K562 (cell line): Measurements from ENCODE around the gene SOX8. TPM values are rescaled to one million over a fixed set of nuclear protein-coding genes. Genes with fewer than 3 reads are reported as not detected.

Source experiments
- ATAC-seq: fragments of 200-7000 bp; cut with Tn5 transposase; 3 replicates; pipeline ENCODE4 v1.9.1; 2020; ENCODE audit warnings: moderate library complexity
- BruUV-seq: library from RNA; stranded (reverse); fragments of 400-500 nt; replicated peaks from 2 replicates; lab custom pipeline; 2021; lab: Mats Ljungman, UMichigan
- CTCF ChIA-PET: fragments of 300-600 bp; formaldehyde crosslinking; extraction: SDS; loops from one replicate; lab custom pipeline; 2021; ENCODE audit warnings: low intra/inter-chr PET ratio; lab: Yijun Ruan, JAX
- POLR2A ChIA-PET: fragments of 300-600, 350-650 bp; sonication (Branson Sonifier 250); formaldehyde crosslinking; extraction: SDS; loops from one replicate; lab custom pipeline; 2021; ENCODE audit warnings: antibody characterized with exemption, inconsistent platforms; lab: Yijun Ruan, JAX
- DNase-seq, 4 experiments: peaks; one replicate each; pipeline versions ENCODE4 v3.0.0 to v3.0.0-alpha.2; 2011 to 2018; ENCODE audit warnings: low spot score in 3 of 4, mixed read lengths in 3 of 4; ENCODE audit errors: extremely low read depth in 1 of 4
- FAIRE-seq: peaks from 2 replicates; lab custom pipeline; 2011; peaks lifted over from hg19 to GRCh38; lab: Jason Lieb, UNC
- H2AFZ ChIP-seq: 2 replicates; pipeline ENCODE4 v1.6.0; 2011; ENCODE audit warnings: low read depth, low read length, control low read depth, inconsistent platforms
- H3K27ac ChIP-seq: fragments of 200-600 bp; 3 replicates; pipeline ENCODE4 v1.8.0; 2011; ENCODE audit warnings: low read depth, mild to moderate bottlenecking, control low read depth, inconsistent platforms, low read length, moderate library complexity, mixed read lengths; ENCODE audit errors: extremely low read depth
- H3K27me3 ChIP-seq, 2 experiments: fragments of 300-600 bp in 1 of 2; 2 replicates in 1 of 2; 3 replicates in 1 of 2; pipeline versions ENCODE4 v1.6.0 to v1.8.0; 2011; ENCODE audit warnings: inconsistent platforms in 2 of 2, low read length in 2 of 2, mild to moderate bottlenecking in 1 of 2, mixed read lengths in 1 of 2, moderate library complexity in 1 of 2; ENCODE audit not compliant: control insufficient read depth in 2 of 2, insufficient read depth in 2 of 2
- H3K36me3 ChIP-seq: fragments of 300-600 bp; 3 replicates; pipeline ENCODE4 v1.8.0; 2011; ENCODE audit warnings: mild to moderate bottlenecking, low read length, inconsistent platforms; ENCODE audit not compliant: control insufficient read depth, insufficient read depth
- H3K4me1 ChIP-seq, 2 experiments: fragments of 200-600 bp in 1 of 2; replicated peaks in 1 of 2; 2 replicates in 1 of 2; 3 replicates in 1 of 2; pipeline versions ENCODE4 v1.5.1 to v1.8.0; 2011; ENCODE audit warnings: inconsistent platforms in 2 of 2, low read length in 2 of 2, mild to moderate bottlenecking in 1 of 2, mixed read lengths in 1 of 2, moderate library complexity in 1 of 2; ENCODE audit not compliant: control insufficient read depth in 2 of 2, insufficient read depth in 2 of 2
- H3K4me2 ChIP-seq: 2 replicates; pipeline ENCODE4 v1.6.1; 2011; ENCODE audit warnings: low read length, control low read depth, inconsistent platforms, mixed read lengths; ENCODE audit not compliant: insufficient read depth
- H3K4me3 ChIP-seq: fragments of 200-600 bp; sonication (generic), shearing (Covaris generic); 2 replicates; pipeline ENCODE4 v1.5.1; 2016; ENCODE audit warnings: control low read depth, inconsistent platforms
- H3K79me2 ChIP-seq: fragments of 200-600 bp; 3 replicates; pipeline ENCODE4 v1.8.0; 2011; ENCODE audit warnings: low read length, inconsistent platforms; ENCODE audit not compliant: control insufficient read depth, insufficient read depth
- H3K9ac ChIP-seq, 2 experiments: 2 replicates each; pipeline versions ENCODE4 v1.6.0 to v1.6.1; 2011; ENCODE audit warnings: low read depth in 2 of 2, low read length in 2 of 2, control low read depth in 1 of 2, inconsistent platforms in 1 of 2, mild to moderate bottlenecking in 1 of 2, mixed read lengths in 1 of 2; ENCODE audit not compliant: insufficient read depth in 1 of 2
- H3K9me1 ChIP-seq: one replicate; pipeline ENCODE4 v1.6.0; 2011; ENCODE audit warnings: inconsistent platforms, mild to moderate bottlenecking, low read length, moderate library complexity; ENCODE audit not compliant: control insufficient read depth, insufficient read depth
- H3K9me3 ChIP-seq: replicated peaks from 2 replicates; pipeline ENCODE4 v1.5.1; 2011; ENCODE audit warnings: low read depth, low read length, inconsistent platforms; ENCODE audit not compliant: control insufficient read depth, insufficient read depth
- H4K20me1 ChIP-seq: replicated peaks from 2 replicates; pipeline ENCODE4 v1.6.1; 2011; ENCODE audit warnings: low read length, inconsistent platforms, mixed read lengths; ENCODE audit not compliant: control insufficient read depth, insufficient read depth
- HMG20A ChIP-seq: fragments of 450-650 bp; formaldehyde crosslinking; conservative IDR thresholded peaks from 2 replicates; pipeline ENCODE4 v1.4.0; 2020; ENCODE audit warnings: mild to moderate bottlenecking, mixed read lengths
- ZNF124 ChIP-seq: sonication (generic); formaldehyde crosslinking; IDR thresholded peaks from 2 replicates; pipeline ENCODE4 v1.8.1; 2022; ENCODE audit warnings: missing genetic modification reagents
- WGBS: fragments of 100-300 bp; shearing (Covaris generic); methylation state at CpG from one replicate; pipeline ENCODE4 v1.1.6; 2016; ENCODE audit warnings: low coverage, mixed read lengths; ENCODE audit not compliant: insufficient coverage; ENCODE audit errors: missing lambda C conversion rate; 5-methylcytosine and 5-hydroxymethylcytosine counted together
- in situ Hi-C: fragments of 300-500 bp; cut with MboI; formaldehyde crosslinking; loops from 4 replicates; pipeline ENCODE4 v1.15.0; 2018; ENCODE audit warnings: inconsistent platforms, mixed read lengths
- intact Hi-C: fragments of 100-400 bp; cut with micrococcal nuclease; formaldehyde crosslinking; loops from 2 replicates; pipeline ENCODE4 v1.14.2; 2022
- polyA plus RNA-seq, 8 experiments: library from polyadenylated mRNA; depleted of rRNA in 4 of 8; stranded (reverse) in 5 of 8; unstranded in 3 of 8; fragments of >200 nt; fragmentation: Nextera tagmentation in 2 of 8; fragmentation: Illumina TruSeq in 1 of 8; extraction: Ambion mirVana in 2 of 8; extraction: Trizol in 1 of 8; gene quantifications; 2 replicates each; pipeline versions ENCODE4 v1.2.1 to v1.2.3, GENCODE V29; 2011 to 2014; ENCODE audit warnings: inconsistent platforms in 1 of 8, missing spikeins in 1 of 8
- total RNA-seq, 7 experiments: library from RNA; depleted of rRNA in 6 of 7; stranded (reverse); fragments of >200 nt in 6 of 7; fragmentation: Illumina TruSeq in 2 of 7; extraction: Trizol in 2 of 7; gene quantifications; 2 replicates each; pipeline versions ENCODE4 v1.2.1 to v1.2.3, GENCODE V29; 2011 to 2021; ENCODE audit warnings: low replicate concordance in 1 of 7
- TF ChIP-seq, protein P1 (sequence below): sonication (generic); formaldehyde crosslinking; IDR thresholded peaks from 2 replicates; pipeline ENCODE4 v1.4.0; 2020; ENCODE audit warnings: mild to moderate bottlenecking, missing genetic modification reagents
- TF ChIP-seq, protein P2 (sequence below): fragments of 200-800 bp; sonication (Bioruptor generic); IDR thresholded peaks from 2 replicates; pipeline ENCODE4 v1.6.1; 2017; ENCODE audit warnings: missing genetic modification characterization, missing compliant biosample characterization
- TF ChIP-seq, protein P3 (sequence below): fragments of 450-650 bp; formaldehyde crosslinking; IDR thresholded peaks from 2 replicates; pipeline ENCODE4 v1.4.0; 2022; ENCODE audit warnings: mild to moderate bottlenecking, moderate library complexity
- TF ChIP-seq, protein P4 (sequence below): fragments of 200-800 bp; sonication (Bioruptor generic); IDR thresholded peaks from 2 replicates; pipeline ENCODE4 v1.6.1; 2016; ENCODE audit warnings: missing genetic modification characterization, missing compliant biosample characterization
- TF ChIP-seq, protein P5 (sequence below): IDR thresholded peaks from 2 replicates; pipeline ENCODE4 v1.6.1; 2012; ENCODE audit warnings: low read depth, low read length, improper control_type of control experiment, borderline replicate concordance

The SOX8 gene
- total and polyA plus RNA-seq, 9 of the 15 experiments (the other 6 are each of a cell fraction or from before 2014, with no cell fraction given), result 0.07 to 0.15 (median 0.15) TPM; not detected in 6

DNA sequence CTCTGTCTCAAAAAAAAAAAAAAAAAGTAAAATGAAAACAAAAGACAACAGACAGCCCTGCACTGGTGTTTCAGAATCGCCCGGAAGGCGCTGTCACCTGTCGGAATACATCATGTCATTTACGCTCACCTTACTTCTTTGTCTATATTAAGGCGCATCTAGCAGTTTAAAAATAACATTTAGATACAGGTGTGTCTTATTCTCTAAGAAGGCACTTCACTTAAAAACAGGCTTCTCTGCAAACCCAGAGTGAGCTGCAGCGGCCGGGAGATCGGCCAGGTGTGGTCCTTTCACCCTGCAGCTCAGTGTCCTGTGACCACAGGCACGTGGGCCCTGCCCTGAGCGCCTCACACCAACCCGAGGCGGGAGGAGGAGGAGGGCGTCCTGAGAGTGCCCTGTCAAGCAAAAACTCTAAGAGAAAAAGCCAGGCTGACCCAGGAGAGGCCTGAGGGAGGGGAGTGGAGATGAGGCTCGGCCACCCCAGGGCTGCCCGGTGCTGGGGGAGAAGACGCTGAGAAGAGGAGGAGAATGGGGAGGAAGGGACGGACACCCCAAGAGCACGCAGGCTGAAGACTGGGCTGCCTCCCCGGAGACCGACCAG is 7.5 kb upstream of the SOX8 start:
- Histone ChIP-seq H3K4me2 (no peak overlapping the region), H3K9me1 (no peaks in the 10 kb centered on the region), H4K20me1 (peaks cover 19% of the 10 kb centered on the region), H3K27me3 (peaks cover 41 to 76% of the 10 kb centered on the region in 2 experiments), H2AFZ (no peak overlapping the region), H3K4me1 (peaks cover 4 to 55% of the 10 kb centered on the region in 2 experiments; a peak in 3 of 5 replicates), H3K9me3 (no peaks in the 10 kb centered on the region; the same call in 1 of the 2 replicates), H3K9ac (no peak overlapping the region; a peak in 1 of 4 replicates), H3K27ac (no peak overlapping the region), H3K79me2 (0 out of 3 replicates have a peak, but pooled peaks cover 8% of the 10 kb centered on the region), H3K4me3 (no peak overlapping the region), H3K36me3 (no peaks in the 10 kb centered on the region)
- DNase-seq (no peak), ATAC-seq (no peak), FAIRE-seq (no peak)
- no TSS peak for BruUV-seq
- WGBS, result 11% methylated on average over 20 of the region's 21 CpGs
- POLR2A ChIA-PET, result no interaction called here
- CTCF ChIA-PET, result no interaction called here
- intact Hi-C loops (no loop called here), in situ Hi-C loops (no loop called here)
- no peak for TF ChIP-seq HMG20A (CRISPR knock-in tag)
- no peak for TF ChIP-seq ZNF124 (CRISPR knock-in tag)
- TF ChIP-seq, protein P1, sequence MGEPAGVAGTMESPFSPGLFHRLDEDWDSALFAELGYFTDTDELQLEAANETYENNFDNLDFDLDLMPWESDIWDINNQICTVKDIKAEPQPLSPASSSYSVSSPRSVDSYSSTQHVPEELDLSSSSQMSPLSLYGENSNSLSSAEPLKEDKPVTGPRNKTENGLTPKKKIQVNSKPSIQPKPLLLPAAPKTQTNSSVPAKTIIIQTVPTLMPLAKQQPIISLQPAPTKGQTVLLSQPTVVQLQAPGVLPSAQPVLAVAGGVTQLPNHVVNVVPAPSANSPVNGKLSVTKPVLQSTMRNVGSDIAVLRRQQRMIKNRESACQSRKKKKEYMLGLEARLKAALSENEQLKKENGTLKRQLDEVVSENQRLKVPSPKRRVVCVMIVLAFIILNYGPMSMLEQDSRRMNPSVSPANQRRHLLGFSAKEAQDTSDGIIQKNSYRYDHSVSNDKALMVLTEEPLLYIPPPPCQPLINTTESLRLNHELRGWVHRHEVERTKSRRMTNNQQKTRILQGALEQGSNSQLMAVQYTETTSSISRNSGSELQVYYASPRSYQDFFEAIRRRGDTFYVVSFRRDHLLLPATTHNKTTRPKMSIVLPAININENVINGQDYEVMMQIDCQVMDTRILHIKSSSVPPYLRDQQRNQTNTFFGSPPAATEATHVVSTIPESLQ (CRISPR knock-in tag), result no peak
- TF ChIP-seq, protein P2, sequence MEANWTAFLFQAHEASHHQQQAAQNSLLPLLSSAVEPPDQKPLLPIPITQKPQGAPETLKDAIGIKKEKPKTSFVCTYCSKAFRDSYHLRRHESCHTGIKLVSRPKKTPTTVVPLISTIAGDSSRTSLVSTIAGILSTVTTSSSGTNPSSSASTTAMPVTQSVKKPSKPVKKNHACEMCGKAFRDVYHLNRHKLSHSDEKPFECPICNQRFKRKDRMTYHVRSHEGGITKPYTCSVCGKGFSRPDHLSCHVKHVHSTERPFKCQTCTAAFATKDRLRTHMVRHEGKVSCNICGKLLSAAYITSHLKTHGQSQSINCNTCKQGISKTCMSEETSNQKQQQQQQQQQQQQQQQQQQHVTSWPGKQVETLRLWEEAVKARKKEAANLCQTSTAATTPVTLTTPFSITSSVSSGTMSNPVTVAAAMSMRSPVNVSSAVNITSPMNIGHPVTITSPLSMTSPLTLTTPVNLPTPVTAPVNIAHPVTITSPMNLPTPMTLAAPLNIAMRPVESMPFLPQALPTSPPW (CRISPR knock-in tag), result no peak
- TF ChIP-seq, protein P3, sequence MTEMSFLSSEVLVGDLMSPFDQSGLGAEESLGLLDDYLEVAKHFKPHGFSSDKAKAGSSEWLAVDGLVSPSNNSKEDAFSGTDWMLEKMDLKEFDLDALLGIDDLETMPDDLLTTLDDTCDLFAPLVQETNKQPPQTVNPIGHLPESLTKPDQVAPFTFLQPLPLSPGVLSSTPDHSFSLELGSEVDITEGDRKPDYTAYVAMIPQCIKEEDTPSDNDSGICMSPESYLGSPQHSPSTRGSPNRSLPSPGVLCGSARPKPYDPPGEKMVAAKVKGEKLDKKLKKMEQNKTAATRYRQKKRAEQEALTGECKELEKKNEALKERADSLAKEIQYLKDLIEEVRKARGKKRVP (CRISPR knock-in tag), result no peak
- TF ChIP-seq, protein P4, sequence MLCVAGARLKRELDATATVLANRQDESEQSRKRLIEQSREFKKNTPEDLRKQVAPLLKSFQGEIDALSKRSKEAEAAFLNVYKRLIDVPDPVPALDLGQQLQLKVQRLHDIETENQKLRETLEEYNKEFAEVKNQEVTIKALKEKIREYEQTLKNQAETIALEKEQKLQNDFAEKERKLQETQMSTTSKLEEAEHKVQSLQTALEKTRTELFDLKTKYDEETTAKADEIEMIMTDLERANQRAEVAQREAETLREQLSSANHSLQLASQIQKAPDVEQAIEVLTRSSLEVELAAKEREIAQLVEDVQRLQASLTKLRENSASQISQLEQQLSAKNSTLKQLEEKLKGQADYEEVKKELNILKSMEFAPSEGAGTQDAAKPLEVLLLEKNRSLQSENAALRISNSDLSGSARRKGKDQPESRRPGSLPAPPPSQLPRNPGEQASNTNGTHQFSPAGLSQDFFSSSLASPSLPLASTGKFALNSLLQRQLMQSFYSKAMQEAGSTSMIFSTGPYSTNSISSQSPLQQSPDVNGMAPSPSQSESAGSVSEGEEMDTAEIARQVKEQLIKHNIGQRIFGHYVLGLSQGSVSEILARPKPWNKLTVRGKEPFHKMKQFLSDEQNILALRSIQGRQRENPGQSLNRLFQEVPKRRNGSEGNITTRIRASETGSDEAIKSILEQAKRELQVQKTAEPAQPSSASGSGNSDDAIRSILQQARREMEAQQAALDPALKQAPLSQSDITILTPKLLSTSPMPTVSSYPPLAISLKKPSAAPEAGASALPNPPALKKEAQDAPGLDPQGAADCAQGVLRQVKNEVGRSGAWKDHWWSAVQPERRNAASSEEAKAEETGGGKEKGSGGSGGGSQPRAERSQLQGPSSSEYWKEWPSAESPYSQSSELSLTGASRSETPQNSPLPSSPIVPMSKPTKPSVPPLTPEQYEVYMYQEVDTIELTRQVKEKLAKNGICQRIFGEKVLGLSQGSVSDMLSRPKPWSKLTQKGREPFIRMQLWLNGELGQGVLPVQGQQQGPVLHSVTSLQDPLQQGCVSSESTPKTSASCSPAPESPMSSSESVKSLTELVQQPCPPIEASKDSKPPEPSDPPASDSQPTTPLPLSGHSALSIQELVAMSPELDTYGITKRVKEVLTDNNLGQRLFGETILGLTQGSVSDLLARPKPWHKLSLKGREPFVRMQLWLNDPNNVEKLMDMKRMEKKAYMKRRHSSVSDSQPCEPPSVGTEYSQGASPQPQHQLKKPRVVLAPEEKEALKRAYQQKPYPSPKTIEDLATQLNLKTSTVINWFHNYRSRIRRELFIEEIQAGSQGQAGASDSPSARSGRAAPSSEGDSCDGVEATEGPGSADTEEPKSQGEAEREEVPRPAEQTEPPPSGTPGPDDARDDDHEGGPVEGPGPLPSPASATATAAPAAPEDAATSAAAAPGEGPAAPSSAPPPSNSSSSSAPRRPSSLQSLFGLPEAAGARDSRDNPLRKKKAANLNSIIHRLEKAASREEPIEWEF (CRISPR knock-in tag), result no peak
- TF ChIP-seq, protein P5, sequence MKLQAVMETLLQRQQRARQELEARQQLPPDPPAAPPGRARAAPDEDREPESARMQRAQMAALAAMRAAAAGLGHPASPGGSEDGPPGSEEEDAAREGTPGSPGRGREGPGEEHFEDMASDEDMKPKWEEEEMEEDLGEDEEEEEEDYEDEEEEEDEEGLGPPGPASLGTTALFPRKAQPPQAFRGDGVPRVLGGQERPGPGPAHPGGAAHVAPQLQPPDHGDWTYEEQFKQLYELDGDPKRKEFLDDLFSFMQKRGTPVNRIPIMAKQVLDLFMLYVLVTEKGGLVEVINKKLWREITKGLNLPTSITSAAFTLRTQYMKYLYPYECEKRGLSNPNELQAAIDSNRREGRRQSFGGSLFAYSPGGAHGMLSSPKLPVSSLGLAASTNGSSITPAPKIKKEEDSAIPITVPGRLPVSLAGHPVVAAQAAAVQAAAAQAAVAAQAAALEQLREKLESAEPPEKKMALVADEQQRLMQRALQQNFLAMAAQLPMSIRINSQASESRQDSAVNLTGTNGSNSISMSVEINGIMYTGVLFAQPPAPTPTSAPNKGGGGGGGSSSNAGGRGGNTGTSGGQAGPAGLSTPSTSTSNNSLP, result no peak
